NCI-H1105 treated with DMSO at 0.1 percent for 48 hours (cell line): ENCODE data around the gene FAM9C.

Experiments
- DNase-seq: peaks from one replicate; lab custom pipeline; 2025; lab: John Stamatoyannopoulos, UW

FAM9C gene

GRCh38 chrX:13007519-13008188 lies 36.8 kb downstream of the FAM9C start:
- no peak for DNase-seq

GRCh38 chrX:13005661-13006473 lies 38.6 kb downstream of the FAM9C start:
- peak; percentile 15 for DNase-seq

GRCh38 chrX:13001961-13002671 lies 42.3 kb downstream of the FAM9C start:
- DNase-seq, result no peak

GRCh38 chrX:13001097-13001496 lies 43.3 kb downstream of the FAM9C start:
- DNase-seq, result no peak

GRCh38 chrX:13000301-13000811 lies 44.1 kb downstream of the FAM9C start:
- no peak for DNase-seq

GRCh38 chrX:12999422-12999821 lies 45.0 kb downstream of the FAM9C start:
- DNase-seq, result no peak

GRCh38 chrX:12997906-12998687 lies 46.3 kb downstream of the FAM9C start:
- no peak for DNase-seq

- DNase-seq, result no peak
These were observed 47.4 kb downstream of the FAM9C start for GRCh38 chrX:12996934-12997435.

- no peak for DNase-seq
These were observed 50.1 kb downstream of the FAM9C start for GRCh38 chrX:12994321-12994720.

GRCh38 chrX:12993826-12994225 lies 50.6 kb downstream of the FAM9C start:
- DNase-seq, result no peak

GRCh38 chrX:12992544-12993118 lies 51.8 kb downstream of the FAM9C start:
- no peak for DNase-seq

- no peak for DNase-seq
These were observed 52.8 kb downstream of the FAM9C start for GRCh38 chrX:12991575-12991974.

- DNase-seq, result no peak
These were observed 55.0 kb downstream of the FAM9C start for GRCh38 chrX:12989461-12989860.

GRCh38 chrX:12988797-12989196 lies 55.6 kb downstream of the FAM9C start:
- peak; percentile 38 for DNase-seq

GRCh38 chrX:12987900-12988594 lies 56.4 kb downstream of the FAM9C start:
- no peak for DNase-seq

- DNase-seq, result no peak
These were observed 57.1 kb downstream of the FAM9C start for GRCh38 chrX:12987340-12987739.

GRCh38 chrX:12986886-12987285 lies 57.5 kb downstream of the FAM9C start:
- DNase-seq, result no peak

GRCh38 chrX:12986164-12986779 lies 58.1 kb downstream of the FAM9C start:
- no peak for DNase-seq
